Stimulated activated CD4-positive, alpha-beta T cell treated with anti-CD3 and anti-CD28 coated beads, TNF-alpha, amount 100 ng/mL, for 1 hour (primary cell): Measurements from ENCODE around the gene SDK2.

Experiments used
- DNase-seq, 3 donors: peaks; one replicate each; pipeline ENCODE4 v3.0.0-alpha.2; 2020; ENCODE audit warnings: low read depth in 3 of 3, low spot score in 1 of 3

SDK2 gene

DNA sequence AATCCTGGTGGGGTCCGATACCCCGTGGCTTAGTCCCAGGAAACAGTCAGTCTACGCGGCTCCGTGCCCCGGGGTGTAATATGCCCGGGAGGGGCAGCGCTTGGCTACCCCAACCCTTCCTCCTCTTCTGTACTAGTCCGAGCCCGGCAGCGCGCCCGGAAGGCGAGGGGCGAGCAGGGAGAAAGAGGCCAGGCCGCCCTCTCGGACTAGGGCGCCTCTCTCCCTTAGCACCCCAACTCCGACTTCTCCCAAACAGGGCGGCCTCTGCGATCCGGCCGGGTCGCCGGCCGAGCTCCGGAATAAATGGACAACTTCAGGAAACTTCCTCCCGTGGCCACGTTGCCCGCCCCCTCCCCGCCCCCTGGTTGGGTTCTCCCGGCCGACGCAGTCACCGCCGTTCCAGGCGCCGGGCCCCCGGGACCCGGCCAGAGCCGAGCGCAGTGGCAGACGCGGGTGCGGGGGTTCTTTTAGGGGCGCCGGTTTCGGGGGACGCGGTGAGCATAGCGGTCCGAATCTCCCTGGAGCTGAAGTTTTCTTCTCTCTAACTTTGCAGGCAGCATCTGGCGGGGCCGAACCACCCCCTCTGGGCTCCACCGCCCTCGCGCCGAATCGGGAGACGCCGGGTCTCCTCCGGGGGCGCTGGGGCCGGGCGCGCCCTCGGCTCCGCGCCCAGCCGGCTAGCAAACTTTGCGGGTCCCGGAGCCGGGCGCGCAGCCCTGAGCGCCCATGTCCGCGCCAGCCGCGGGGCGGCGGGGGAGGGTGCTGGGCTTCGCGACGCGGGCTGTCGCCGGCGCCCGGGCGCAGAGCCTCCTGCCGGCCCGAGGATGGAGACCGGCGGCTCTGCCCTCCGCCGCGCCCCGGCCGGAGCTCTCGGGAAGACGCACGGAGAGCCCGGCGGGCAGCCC, at the start of gene SDK2:
Gene SDK2, minus strand, starts transcription at position 301 of the 905 bp plus-strand sequence. CDS start 357 bp downstream, outside the sequence.
- no peak for DNase-seq

DNA sequence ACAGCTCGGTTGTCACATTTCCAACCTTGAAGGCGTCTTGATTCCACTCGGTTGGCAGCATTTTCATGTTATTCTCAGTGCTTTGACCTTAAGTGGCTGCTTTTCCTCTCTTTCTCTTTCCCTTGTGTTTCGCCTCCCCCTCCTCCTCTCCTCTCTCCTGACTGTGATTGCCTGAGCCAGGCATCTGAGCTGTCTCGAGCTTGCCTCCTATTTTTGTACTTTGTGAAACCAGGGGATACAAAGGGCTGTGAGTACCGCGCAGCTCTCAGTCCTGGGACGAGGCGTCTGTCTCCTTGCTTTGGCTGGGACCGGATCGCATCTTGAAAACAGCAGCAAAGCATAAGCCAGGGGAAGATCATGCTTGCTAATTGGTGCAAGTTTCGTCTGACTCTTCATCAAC, 48.8 kb upstream of the SDK2 start:
- no peak for DNase-seq

GRCh38 chr17:73691321-73691766, 47.1 kb upstream of the SDK2 start:
- DNase-seq = no peak

- DNase-seq = no peak
Measured at GRCh38 chr17:73690676-73691075, 46.4 kb upstream of the SDK2 start.

GRCh38 chr17:73689596-73690275, 45.5 kb upstream of the SDK2 start:
- DNase-seq = no peak

GRCh38 chr17:73686961-73687360, 42.7 kb upstream of the SDK2 start:
- no peak for DNase-seq

- no peak for DNase-seq
Measured at GRCh38 chr17:73686126-73686525, 41.9 kb upstream of the SDK2 start.

- DNase-seq = no peak
Measured at GRCh38 chr17:73684183-73684582, 39.9 kb upstream of the SDK2 start.

GRCh38 chr17:73683771-73684170, 39.5 kb upstream of the SDK2 start:
- no peak for DNase-seq

DNA sequence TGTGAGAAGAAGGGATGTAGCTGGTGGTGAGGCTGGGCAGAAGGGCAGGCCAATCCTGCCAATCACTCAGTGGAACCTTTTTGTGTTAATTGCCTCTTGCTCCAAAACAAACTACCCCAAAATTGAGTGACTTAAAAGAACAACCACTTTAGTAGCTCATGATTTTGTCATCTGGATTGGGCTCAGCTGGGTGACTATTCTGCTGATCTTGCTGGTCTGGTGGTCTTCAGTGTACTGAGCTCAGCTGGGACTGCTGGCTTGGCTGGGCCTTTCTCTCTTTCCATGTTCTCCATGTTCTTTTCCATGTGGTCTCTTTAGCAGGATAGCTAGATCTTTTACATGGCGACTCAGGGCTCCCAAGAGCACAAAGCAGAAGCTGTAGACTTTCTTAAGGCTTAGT, 37.7 kb upstream of the SDK2 start:
- DNase-seq = no peak

DNA sequence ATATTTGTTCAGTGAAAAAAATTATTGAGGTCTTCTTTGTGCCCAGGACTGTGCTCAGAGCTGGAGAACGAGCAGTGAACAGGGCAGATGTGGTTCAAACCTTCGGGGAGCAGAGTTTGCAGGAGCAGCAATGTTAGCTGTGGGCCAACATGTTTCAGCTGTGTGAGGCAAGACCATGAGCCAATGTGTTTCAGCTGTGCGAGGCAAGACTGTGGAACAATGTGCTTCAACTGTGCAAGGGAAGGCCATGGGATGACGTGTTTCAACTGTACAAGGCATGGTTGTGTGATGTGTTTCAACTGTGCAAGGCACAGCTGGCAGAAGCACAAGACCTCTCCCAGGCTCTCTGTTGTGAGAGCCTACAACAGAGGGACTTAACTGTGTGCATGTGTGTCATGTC, 35.2 kb upstream of the SDK2 start:
- no peak for DNase-seq

GRCh38 chr17:73678999-73679398, 34.8 kb upstream of the SDK2 start:
- DNase-seq = no peak

DNA sequence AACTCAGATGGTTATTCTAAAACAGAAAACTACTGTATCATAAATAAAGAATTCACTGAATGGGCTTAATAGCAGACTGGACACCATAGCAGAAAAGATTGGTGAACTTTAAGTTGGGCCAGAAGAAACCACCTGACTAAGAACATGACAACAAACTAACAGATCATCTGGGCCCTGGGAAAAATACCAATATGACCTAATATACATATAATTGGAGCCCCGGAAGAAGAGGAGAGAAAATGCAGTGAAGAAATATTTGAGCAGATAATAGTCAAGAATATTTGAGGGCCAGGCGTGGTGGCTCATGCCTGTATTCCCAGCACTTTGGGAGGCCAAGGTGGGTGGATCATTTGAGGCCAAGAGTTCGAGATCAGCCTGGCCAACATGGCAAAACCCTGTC, 25.5 kb upstream of the SDK2 start:
- DNase-seq = no peak

GRCh38 chr17:73667181-73667959, 23.1 kb upstream of the SDK2 start:
- DNase-seq = no peak

- DNase-seq = no peak
Measured at GRCh38 chr17:73663614-73664013, 19.4 kb upstream of the SDK2 start.

- no peak for DNase-seq
Measured at GRCh38 chr17:73660366-73660765, 16.1 kb upstream of the SDK2 start.

DNA sequence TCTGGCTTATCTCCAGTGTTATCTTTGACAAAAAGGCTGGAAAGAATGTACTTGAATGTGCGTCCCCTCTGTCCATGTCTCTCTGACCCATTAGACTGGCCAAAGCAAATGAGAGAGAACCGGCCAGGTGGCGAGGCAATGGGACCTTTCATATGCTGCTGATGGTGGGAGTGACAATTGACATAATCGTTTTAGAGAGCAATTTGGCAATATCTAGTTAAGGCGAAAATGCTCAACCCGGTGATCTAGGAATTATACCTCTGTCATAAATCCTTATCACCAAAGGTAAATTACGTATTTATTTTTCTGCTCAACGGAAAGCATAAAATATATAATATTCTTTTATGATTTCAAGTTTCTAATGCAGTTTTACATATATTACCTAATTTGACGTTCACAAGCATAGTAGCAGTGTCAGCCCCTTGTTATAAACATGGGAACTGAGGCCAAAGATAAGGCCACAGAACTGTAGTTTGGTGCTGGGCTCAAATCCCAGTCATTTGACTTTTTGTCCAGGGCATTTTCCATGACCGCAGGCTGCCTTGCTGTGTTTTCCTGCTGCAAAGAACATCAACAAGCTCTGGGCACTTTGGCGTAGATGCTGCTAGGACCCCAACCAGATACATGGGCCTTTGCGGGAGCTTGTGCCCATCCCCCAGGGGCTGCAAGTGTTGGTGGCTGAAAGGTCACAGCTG, 14.7 kb upstream of the SDK2 start:
- DNase-seq = no peak

DNA sequence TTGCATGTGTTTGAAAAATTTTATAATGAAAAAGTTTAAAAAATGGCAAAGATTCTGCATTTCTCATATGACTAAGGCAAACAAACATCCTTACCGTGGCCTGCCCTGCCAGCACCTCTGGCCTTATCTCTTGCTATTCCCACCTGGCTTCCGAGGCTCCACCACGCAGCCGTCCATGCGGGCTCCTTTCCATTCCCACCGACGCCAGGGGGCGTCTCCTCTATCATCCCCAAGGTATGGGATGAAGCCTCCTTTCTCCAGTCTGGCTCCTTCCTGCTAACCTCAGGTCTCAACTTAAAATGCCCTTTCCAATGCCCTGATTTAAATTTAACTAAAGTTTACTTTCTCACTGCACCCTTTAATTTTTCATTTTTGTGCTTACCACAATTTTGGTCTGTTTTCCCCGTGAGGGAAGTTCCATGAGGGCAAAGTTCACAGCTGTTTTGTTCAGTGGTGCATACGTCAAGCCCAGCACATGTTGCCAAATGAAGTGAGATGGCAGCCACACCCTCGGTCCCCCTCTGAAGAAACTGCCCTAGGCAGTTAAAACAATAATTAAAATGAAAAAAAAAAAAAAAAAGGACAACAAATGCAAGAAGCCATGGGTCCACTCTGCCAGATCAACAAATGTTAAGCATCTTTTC, 13.3 kb upstream of the SDK2 start:
- DNase-seq = no peak

GRCh38 chr17:73654241-73654640, 10.0 kb upstream of the SDK2 start:
- DNase-seq = no peak

DNA sequence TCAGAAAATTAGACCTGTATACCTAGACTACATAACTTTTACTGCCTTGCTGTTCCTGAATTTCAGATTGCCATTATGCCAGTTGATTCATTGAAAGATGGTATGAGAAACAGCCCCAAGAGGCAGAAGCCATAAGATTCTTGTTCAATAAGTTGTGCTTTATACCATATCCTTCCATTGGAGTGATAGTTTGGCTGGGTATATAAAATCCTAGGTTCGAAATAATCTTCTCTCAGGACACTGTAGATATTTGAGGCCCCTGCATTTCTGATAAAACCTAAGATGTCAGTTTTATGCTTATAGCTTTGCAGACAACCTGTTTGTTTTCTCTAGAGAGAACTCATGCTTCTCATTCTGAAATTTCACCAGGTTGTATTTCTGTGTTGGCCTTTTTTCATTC, 9.6 kb upstream of the SDK2 start:
- DNase-seq = no peak
